Measurements from ENCODE around the gene IL10.
"Not testable (repeated sequence)": the region's sequence is repeated elsewhere in the genome, so short reads cannot be mapped to it uniquely, and the experiment has no call there.

The IL10 gene

GRCh38 chr1:206792939-206793607, 20.8 kb upstream of the IL10 start:
- no peak for DNase-seq

GRCh38 chr1:206790502-206791250, 18.4 kb upstream of the IL10 start:
- no peak for DNase-seq

GRCh38 chr1:206788487-206789050, 16.3 kb upstream of the IL10 start:
- no peak for DNase-seq

- no peak for DNase-seq
Measured at GRCh38 chr1:206787891-206788290, 15.6 kb upstream of the IL10 start.

DNA sequence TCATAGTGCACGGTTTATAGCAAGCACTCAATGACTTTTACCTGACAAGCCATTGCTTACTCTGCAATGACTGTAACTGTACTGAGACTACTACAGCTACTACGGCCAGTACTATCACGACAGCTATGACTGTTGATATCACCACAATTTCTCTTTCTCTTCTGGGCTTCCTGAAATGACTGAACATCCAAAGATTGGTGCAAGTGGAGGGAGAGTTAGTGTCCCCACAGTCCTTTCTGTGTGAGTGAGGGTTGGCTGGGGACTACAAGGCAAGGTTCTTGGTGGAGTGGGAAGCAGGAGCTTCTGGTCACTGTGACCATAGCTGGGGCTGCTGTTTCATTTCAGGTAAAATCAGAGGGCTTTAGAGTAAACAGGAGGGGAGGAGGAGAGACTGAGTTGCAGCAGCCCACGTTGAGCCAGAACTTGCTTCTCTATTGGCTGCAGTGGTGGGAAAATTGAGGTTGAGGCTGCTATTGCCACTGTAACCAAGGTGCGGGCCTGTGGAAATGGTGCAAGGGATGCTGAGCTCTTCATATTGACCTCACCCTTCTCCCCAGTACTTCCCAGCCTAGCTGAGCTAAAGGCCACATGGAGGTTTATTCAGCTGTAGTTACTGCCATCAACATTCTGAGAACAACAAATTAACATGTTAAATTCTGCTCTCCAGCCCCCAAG, 14.1 kb upstream of the IL10 start:
- DNase-seq = no peak

DNA sequence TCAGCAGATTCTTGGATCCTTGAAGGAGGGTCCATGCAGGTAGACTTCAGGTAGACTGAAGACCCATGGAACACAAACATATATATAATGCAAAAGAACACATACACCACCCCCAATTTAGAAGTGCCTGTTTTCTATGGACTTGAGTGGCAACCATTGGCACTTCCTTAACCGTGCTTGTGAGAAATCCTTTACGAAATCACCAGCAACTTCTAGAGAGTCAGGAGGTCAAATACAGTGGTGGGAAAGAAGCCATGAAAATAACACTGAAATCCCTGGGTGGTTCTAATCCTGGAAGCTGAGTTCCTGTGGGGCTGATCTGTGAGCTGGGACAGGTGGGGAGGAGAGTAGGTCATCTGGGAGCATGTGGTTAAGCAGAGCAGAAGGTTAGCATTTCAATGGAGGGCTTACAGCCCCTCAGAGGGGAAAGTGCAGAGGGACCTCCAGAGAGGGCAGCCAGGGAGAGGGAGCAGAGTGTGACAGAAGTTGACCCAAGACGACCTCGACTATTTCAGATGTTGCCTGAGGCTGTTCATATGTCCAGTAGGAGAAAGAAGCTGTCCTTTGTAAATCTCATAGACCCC, 13.0 kb upstream of the IL10 start:
- DNase-seq = no peak

DNA sequence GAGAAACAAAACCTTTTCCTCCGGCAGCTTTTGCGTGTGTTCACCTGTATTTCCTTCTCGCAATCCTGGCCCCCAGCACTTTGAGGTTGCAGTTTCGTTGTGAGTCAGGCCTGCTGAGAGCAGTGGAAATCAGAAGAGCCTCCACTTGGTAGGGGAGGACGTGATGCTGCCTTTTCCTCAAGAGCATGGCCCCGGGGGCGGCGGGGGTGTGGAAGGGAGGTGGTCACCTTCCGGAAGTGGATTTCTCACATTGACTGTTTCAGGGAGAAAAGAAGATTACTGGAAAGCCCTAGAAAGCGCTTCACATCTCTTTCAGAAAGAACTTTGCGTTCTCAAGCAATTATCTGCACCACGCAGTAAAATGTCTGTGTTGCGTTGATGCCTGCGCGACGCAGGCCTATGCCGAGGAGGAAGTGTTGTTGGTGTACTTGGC, 12.2 kb upstream of the IL10 start:
- DNase-seq = no peak

DNA sequence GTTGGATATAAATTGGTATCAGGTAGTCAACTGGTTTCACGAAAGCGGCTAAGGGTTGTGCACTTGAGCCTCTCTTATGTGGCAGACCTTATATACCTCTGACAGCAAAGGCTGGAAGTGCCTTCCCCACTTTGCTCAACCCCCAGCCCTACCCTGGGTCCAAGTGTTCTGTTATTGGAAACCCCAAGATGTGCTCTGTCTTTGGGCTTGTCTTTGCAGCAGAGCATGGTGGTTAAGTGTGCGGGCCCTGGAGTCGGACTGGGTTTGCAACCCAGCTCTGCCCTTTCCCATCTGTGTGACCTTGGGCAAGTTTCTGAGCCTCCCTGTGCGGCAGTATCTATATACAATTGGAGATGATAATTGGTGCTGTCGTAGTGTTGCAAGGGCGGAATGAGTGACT, 11.2 kb upstream of the IL10 start:
- DNase-seq = no peak

- DNase-seq = no peak
Measured at GRCh38 chr1:206782448-206782847, 10.2 kb upstream of the IL10 start.

- no peak for DNase-seq
Measured at GRCh38 chr1:206779638-206780037, 7.3 kb upstream of the IL10 start.

- not testable (repeated sequence) for DNase-seq
Measured at GRCh38 chr1:206778911-206779310, 6.6 kb upstream of the IL10 start.

DNA sequence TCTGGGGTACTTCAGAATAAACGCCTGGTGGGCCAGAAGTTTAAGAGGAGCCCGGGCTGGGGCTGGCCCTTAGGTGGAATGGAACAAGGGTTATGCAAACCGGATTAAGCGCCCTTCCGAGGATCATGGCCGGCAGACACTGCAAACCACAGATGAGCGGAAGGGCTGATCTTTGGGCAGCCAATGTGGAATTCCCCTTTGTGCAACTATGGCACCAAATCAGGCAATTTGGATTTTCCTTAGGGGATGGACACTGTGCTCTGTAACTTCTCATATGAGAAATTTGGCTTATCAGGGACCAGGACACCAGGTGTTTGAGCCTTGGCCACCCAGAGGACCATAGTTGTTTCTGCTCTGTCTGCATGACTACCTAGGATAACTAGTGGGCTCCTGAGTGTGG, 5.7 kb upstream of the IL10 start:
- no peak for DNase-seq

GRCh38 chr1:206776229-206776628, 3.9 kb upstream of the IL10 start:
- DNase-seq = no peak

GRCh38 chr1:206774093-206774492, 1.8 kb upstream of the IL10 start:
- no peak for DNase-seq

- DNase-seq = no peak
Measured at GRCh38 chr1:206771338-206771692, 979 bp downstream of the IL10 start.

DNA sequence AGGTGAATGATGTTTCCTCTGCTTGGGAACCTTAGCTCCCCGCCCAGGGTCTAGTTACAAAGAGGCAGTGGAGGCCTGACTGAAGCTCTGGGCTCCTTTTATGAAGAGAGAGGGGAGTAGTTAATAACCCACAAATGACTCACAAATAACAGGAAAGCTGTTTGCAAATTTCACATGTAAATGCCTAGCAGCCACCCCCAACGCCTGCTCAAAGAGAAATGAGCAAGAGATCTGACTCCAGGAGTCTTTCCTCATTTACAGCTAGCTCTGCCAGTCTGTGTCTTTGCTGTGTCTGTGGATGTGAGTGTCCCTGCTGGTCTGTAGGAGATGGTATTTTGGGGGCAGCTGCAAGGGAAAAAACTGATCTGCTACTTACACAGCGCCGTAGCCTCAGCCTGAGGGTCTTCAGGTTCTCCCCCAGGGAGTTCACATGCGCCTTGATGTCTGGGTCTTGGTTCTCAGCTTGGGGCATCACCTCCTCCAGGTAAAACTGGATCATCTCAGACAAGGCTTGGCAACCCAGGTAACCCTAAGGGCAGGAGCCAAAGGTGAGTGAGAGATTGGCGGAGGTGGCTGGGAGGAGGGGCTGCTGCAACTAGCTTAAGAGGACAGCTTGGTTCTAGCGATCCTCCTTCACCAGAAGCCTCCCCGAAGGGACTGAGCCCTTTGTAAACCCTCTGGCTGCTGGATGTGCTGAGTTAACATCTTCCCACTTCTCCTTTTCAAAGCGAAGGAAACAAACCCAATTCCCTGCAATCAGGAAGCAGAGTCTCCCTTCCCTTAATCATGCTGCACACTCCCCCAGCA, 1.6 kb downstream of the IL10 start, which contains the start of gene IL19:
IL19 (plus strand) TSS at position 243 of the 807 bp plus-strand sequence. CDS start 65,890 bp downstream, outside the sequence.
- DNase-seq = no peak

- DNase-seq = no peak
Measured at GRCh38 chr1:206769304-206769731, 3.0 kb downstream of the IL10 start.

DNA sequence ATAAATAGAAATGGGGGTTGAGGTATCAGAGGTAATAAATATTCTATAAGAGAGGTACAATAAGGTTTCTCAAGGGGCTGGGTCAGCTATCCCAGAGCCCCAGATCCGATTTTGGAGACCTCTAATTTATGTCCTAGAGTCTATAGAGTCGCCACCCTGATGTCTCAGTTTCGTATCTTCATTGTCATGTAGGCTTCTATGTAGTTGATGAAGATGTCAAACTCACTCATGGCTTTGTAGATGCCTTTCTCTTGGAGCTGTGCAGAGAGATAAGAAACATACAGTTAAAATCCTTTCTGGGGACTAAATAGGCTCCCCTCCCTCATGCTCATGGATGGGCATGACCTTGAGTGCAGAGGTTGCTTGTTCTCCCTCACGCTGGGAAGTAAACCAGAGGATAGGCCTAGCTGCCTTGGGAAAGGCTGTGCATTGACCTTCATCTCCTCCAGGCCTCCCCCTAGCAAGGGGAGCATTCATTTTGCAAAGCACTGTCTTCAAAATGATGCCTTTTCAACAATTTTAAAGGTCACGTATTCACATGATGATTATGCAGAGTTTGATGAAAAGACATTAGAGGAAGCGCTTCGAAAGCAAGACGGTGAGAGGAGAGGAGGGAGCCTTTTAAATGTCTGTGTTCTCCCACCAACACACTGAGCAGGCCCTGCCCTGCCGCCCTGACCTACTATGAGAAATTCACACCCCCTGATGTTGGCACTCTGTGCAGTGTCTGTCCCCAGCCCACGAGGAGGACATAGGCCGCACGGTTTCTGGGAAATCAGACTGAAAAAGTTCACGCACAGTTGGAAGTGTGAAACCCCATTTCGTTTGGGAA, 3.6 kb downstream of the IL10 start:
- DNase-seq = no peak

DNA sequence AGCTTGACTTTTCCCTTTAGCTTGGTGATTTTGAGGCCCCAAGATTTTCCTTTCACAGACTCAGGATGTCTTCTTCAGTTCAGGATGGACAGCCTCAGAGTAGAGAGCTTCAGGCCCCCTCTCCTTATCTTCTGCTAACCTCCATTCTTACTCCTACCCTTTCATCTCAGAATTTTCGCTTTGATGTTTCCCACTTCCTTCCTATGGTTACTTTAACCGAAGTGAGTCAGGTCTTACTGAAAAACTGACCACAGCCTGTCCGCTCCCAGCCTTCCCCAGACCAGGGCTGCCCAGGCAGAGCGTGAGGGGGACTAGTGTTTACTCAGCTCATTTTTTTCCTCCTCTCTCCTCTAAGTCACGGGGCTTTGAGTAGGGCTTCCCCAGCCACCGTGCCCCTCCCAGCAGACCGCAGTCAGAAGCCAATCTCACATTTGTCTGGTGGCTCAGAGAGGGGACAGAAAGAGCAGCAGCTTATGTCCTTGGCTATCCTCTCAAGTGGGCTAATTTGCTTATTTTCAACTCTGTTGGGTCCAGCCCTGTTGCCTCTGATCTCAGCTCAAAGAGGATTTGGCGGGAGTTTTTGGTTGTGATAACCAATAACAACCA, 5.9 kb downstream of the IL10 start:
- no peak for DNase-seq

DNA sequence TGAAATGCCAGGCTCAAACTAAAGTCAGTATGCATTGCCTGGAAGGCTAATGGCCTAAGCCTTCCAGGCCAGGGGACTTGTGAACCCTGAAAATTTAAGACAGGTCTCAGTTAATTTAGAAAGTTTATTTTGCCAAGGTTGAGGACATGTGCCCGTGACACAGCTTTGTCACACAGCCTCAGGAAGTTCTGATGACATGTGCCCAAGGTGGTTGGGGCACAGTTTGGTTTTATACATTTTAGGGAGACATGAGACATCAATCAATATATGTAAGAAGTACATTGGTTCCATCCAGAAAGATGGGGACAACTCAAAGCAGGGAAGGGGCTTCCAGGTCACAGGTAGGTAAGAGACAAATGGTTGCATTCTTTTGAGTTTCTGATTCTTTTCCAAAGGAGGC, 6.5 kb downstream of the IL10 start:
- DNase-seq = not testable (repeated sequence)
